Measurements from ENCODE around the gene SLC25A22.

The SLC25A22 gene

DNA sequence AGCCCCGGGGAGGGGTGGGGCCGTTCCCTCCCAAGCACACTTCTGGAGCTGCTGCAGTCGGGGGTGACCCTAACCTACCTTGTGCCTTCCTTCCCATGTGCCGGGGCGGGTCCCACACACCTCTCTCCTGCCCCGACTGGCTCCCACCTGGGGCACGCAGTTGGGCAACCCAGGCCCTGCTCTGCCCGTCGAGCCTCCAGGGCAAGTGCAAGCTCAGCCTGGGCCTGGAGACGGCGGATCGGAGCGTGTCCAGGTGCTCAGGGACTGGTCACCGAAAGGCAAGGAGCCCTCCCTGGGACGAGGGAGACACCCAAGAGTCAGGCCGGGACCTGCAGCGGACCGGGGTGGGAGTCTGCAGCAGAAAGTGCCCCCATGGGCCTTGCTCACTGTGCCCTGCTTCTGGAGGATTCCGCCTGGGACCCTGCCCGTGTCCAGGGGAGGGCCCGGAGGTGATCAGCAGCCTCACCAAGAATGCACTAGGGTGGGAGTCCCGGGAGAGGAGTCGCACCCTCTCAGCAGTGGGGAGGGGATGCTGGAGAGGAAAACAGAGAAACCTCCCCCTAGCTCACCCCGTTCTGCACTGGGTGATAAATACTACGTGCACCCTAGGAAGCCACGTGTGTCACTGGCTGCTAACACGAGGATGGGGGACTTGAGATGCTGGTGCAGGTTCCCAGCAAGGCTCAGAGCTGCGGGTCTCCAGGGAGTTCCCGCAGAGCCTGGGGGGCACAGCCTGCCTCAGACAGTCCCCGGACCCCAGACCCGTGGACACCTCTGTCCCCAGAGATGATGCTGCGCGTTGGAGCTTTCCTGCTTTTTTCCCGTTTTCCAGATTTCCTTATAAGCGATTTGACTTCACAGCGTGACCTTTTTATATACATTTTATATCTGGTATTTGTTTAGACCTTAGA lies 15.6 kb downstream of the SLC25A22 start:
- no peak for DNase-seq (ENCODE audit: low read depth in 1 of 2, low spot score in 1 of 2)
- in situ Hi-C loops (cut with HindIII; ENCODE audit: low pct_unique_long_range_greater_than_20kb, low sequenced_read_pairs): no loop called here
- TF ChIP-seq JUND (IDR thresholded peaks at IDR 0.05; ENCODE audit: low read depth): no peak

DNA sequence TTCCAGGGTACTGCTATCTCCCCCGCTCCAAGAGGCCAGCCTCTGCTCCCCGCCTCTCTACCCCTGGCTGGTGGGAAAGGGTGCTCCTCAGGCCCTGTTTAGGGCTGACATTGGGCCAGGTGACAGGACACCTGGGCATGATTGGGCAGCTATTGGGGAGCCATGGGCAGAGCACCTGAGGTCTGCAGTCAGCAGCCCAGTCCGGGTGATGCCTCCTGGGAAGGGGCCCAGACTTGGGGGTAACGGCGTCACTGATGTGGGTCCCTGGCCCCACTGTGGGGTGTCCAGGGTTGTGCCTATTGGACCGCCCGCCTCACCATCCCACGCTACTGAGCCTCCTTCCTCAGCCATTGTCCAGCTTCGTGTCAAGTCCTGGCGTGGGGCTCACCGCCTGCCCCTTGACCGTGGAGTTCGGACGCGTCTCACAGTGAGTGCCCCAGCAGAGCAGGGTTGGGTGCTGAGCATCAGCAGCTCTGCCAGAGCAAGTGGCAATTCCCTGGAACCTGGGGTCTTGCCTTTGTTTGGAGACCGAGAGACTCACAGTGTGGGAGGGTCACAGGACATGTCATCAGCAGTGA lies 18.0 kb downstream of the SLC25A22 start:
- in situ Hi-C loops (cut with HindIII; ENCODE audit: low pct_unique_long_range_greater_than_20kb, low sequenced_read_pairs): no loop called here
- no peak for DNase-seq (ENCODE audit: low read depth in 1 of 2, low spot score in 1 of 2)
- no peak for TF ChIP-seq JUND (IDR thresholded peaks at IDR 0.05; ENCODE audit: low read depth)

DNA sequence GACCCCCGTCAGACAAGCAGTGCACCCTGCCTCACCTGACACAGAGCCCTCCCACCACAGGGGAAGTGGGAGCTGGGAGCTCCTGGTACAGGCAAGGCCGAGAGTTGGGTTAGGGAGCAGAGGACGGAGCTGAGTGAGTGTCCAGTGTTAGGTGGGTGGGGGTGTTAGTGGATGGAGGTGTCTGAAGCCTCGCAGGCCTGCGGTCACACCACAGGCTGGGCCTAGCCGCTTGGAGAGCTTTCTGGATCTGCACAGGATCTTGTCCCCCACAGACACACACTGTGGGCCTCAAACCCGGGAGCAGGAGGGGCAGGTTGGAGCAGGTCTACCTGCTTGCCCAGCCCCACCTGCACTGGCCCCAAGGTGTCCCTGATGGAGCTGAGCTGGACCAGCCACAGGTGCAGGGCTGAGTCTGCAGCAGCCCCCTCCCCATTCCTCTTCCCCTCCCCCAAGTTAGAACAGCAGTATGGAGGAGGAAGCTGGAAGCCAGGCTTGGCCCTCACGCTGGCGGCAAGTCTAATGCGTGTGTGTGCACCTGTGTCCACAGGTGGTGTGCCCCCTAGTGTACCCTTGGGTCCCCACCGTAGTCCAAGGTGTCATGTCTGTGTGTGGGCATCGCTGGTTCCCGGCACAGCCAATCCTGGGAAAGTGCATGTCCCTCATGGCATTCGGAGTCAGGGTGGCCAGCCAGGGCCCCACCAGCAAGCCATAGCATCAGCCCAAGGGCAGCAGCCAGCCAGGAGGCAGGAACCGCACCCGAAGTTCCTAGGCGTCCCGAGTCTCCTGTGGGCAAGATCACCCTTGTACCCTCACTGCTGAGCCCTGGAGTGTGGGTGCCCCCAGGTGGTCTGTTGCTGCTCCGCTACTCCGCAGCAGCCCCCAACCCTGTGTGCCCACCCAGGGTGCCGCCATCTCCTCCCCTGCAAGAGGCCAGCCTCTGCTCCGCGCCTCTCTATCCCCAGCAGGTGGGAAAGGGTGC lies 18.8 kb downstream of the SLC25A22 start:
- in situ Hi-C loops (cut with HindIII; ENCODE audit: low pct_unique_long_range_greater_than_20kb, low sequenced_read_pairs): no loop called here
- TF ChIP-seq JUND (IDR thresholded peaks at IDR 0.05; ENCODE audit: low read depth): no peak
- DNase-seq (ENCODE audit: low read depth in 1 of 2, low spot score in 1 of 2): no peak

DNA sequence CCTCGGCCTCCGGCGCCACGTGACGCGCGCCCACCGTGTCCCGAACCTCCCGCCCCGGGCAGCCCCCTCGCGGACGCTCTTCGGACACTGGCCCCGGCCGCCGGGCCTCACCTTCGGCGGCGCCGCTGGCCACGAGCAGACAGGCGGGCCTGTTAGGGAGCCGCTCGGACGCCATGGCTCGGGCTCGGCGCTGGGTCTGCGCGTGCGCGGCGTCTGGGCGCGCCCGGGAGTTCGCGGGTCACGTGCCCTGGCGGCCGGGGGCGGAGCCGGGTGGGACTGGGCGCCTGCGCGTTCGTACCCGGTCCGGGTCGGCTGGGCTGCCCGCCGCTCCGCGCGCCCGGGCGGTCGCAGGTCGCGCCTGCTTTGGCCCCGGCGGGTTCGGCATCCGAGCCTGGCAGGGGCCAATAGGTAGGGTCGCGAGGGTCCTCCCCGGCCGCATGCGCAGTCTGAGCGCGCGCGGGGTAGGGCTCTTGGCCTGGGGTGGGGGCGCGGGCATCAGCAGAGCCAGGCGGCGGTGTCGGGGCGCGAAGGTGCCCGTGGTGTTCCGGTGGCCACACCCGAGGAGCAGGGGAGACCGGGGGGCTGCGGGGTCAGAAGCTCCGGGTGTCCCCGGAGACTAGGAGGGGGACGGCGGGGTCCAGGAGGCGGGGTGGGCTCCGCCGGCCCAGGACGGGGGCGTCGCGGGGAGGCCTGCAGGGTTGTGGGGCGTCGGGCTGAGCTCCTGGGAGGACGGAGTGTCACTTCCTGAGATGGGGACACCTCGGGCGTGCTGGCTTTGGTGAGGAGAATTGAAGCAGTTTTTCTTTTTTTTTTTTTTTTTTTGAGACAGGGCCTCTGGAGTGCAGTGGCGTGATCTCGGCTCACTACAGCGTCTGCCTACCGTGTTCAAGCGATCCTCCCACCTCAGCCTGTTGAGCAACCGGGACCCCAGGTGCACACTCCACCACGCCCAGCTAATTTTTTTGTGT lies 20.5 kb downstream of the SLC25A22 start, which contains the start of gene GATD1:
Gene GATD1, minus strand, starts transcription at position 200 of the 968 bp plus-strand sequence. Its CDS starts 25 bp downstream, at position 175.
- TF ChIP-seq JUND (IDR thresholded peaks at IDR 0.05; ENCODE audit: low read depth): no peak
- DNase-seq (ENCODE audit: low read depth in 1 of 2, low spot score in 1 of 2): peak; percentile 86 to 98
- in situ Hi-C loops (cut with HindIII; ENCODE audit: low pct_unique_long_range_greater_than_20kb, low sequenced_read_pairs): no loop called here

DNA sequence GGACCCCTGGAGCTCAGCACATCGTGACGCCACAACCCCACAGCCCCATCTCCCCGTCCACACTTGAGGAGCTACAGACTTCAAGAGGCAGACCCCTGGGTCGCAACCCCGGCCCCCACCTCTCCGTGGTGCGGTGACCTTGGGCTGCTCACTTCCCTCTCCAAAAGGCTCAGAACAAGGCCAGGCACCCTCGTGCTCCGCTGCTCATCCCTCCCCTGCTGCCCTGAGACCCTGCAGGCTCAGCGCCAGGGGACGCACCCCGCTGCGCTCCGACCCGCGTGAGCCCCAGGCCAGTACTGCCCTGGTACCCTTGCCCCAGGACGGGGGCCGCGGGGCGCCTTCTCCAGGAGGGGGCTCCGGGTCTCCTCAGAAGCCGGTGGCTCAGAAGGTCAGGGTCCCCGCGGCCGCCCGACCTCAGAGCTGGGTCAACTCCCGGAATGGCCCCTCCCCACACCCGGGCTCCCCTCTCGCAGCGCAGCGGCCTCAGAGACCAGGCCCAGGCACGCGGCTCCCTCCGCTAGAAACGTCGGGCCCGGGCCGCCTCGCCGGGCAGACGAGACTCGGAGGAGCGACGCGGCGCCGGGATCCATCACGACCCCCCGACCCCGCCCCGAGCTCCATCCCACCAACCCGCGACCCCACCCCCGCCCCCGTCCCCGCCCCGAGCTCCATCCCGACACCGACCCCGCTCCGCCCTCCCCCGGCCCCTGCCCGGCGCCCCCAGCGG lies 21.4 kb downstream of the SLC25A22 start:
- no peak for DNase-seq (ENCODE audit: low read depth in 1 of 2, low spot score in 1 of 2)
- no peak for TF ChIP-seq JUND (IDR thresholded peaks at IDR 0.05; ENCODE audit: low read depth)
- in situ Hi-C loops (cut with HindIII; ENCODE audit: low pct_unique_long_range_greater_than_20kb, low sequenced_read_pairs): no loop called here

DNA sequence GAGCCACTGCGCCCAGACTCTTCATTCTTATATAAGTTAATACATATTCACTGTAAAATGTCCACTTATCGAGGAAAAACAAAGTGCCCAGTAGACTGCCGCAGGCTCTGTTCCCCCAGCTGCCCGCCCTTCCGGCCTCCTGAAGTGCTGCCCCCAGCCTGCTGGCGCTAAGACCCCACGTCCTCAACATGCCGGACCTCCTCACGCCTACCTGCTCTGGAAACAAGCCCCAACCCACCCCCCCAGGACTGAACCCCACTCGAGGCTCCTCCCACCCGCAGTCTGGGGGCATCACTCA lies 21.9 kb downstream of the SLC25A22 start:
- no peak for DNase-seq (ENCODE audit: low read depth in 1 of 2, low spot score in 1 of 2)
- in situ Hi-C loops (cut with HindIII; ENCODE audit: low pct_unique_long_range_greater_than_20kb, low sequenced_read_pairs): no loop called here
- no peak for TF ChIP-seq JUND (IDR thresholded peaks at IDR 0.05; ENCODE audit: low read depth)

DNA sequence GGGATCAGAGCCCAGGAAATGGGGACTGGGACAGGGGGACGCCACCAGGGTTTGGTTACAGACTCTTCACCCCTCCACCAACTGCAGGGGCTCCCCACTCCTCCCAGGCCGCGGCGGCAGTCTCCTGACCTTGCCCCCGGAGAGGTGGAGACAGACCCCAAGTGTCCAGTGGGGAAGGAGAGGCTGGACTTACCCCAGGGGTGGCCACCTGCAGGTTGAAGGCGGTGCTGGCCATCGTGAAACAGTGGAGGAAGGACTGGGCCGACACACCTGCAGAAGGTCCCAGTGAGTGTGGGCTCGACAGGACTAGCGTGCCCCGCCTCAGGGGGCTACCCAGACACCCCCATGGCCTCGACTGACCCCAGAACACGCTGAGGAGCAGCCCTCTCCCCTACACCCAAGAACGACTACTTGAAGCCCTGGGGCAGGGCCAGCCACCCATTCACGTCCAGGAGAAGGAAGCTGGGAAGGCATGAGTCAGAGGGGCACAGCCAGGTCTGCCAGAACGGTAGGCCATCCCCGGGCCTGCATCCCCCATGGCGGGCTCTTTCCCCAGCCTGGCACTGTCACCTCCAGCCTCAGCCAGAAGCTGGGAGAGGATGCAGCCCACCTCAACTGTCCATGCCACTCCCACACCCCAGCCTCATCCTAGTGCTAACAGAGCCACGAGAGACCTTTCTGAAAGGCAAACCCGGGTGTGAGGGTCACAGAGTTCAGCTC lies 23.0 kb downstream of the SLC25A22 start:
- TF ChIP-seq JUND (IDR thresholded peaks at IDR 0.05; ENCODE audit: low read depth): no peak
- DNase-seq (ENCODE audit: low read depth in 1 of 2, low spot score in 1 of 2): no peak
- in situ Hi-C loops (cut with HindIII; ENCODE audit: low pct_unique_long_range_greater_than_20kb, low sequenced_read_pairs): no loop called here

DNA sequence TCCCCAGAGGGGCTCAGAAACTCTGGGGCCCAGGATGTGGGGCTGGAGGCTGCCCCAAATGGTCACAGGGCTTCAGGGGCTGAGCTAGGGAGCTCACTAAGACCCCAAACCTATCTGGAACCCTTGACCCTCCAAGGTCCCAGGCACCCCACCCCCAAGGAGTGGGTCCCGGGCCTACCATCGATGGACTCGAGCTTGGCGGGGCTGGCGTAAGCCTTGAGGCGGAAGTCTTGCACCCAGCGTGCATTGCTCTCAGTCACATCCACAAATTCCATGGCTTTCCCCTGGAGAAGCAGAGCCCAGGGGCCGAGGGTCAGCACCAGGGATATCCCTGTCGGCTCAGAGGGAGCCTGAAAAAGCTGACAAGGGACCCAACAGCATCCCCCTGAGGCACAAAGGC lies 24.3 kb downstream of the SLC25A22 start:
- no peak for DNase-seq (ENCODE audit: low read depth in 1 of 2, low spot score in 1 of 2)
- TF ChIP-seq JUND (IDR thresholded peaks at IDR 0.05; ENCODE audit: low read depth): no peak
- in situ Hi-C loops (cut with HindIII; ENCODE audit: low pct_unique_long_range_greater_than_20kb, low sequenced_read_pairs): no loop called here

DNA sequence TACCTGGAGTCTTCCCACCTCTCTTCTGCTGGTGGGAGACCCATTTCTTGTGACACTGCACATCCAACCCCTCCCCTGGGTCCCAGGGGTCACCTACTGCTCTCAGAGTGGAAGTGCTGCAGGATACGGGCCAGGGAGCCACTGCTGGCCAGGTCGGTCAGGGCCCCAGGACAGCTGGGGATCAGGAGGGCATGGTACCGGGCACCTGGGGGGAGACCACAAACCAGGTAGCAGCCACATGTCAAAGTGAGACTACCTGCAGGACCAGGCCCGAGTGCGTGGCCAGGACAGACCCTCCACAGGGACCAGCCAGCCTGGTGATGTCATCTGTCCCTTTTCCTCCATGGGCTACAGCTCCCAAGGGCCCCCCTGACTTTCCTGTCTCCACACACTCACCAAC lies 24.7 kb downstream of the SLC25A22 start:
- TF ChIP-seq JUND (IDR thresholded peaks at IDR 0.05; ENCODE audit: low read depth): no peak
- DNase-seq (ENCODE audit: low read depth in 1 of 2, low spot score in 1 of 2): no peak
- in situ Hi-C loops (cut with HindIII; ENCODE audit: low pct_unique_long_range_greater_than_20kb, low sequenced_read_pairs): no loop called here
